IPS DF 6.9 (cell line): ENCODE measurements around the gene COLEC11.
A peak's percentile ranks its signal among the peaks of the same experiment; 100 is the strongest.
"Not testable (repeated sequence)": the region's sequence is repeated elsewhere in the genome, so short reads cannot be mapped to it uniquely, and the experiment has no call there.

Source experiments
- DNase-seq: peaks from one replicate; pipeline ENCODE4 v3.0.0-alpha.2; 2013; ENCODE audit warnings: low read depth, low spot score
- H3K27ac ChIP-seq: one replicate; pipeline ENCODE4 v1.5.1; 2013; ENCODE audit warnings: low read length, control low read depth
- H3K27me3 ChIP-seq: 2 replicates; pipeline ENCODE4 v1.6.1; 2013; ENCODE audit warnings: mild to moderate bottlenecking, low read length; ENCODE audit not compliant: control insufficient read depth, insufficient read depth
- H3K36me3 ChIP-seq: 2 replicates; pipeline ENCODE4 v1.6.1; 2013; ENCODE audit warnings: low read length; ENCODE audit not compliant: control insufficient read depth, insufficient read depth
- H3K4me1 ChIP-seq: 2 replicates; pipeline ENCODE4 v1.6.1; 2013; ENCODE audit warnings: low read length; ENCODE audit not compliant: control insufficient read depth, insufficient read depth
- H3K4me3 ChIP-seq: 2 replicates; pipeline ENCODE4 v1.5.1; 2013; ENCODE audit warnings: mild to moderate bottlenecking, low read length
- H3K9me3 ChIP-seq: 2 replicates; pipeline ENCODE4 v1.6.1; 2013; ENCODE audit warnings: low read length, inconsistent platforms; ENCODE audit not compliant: control insufficient read depth, insufficient read depth
- WGBS: extraction: QIAGEN DNeasy Blood & Tissue Kit; methylation state at CpG from one replicate; pipeline ENCODE4 v1.1.7; 2013; ENCODE audit warnings: mixed read lengths, missing lambda C conversion rate; ENCODE audit not compliant: insufficient read length, insufficient coverage; 5-methylcytosine and 5-hydroxymethylcytosine counted together

COLEC11 gene

DNA sequence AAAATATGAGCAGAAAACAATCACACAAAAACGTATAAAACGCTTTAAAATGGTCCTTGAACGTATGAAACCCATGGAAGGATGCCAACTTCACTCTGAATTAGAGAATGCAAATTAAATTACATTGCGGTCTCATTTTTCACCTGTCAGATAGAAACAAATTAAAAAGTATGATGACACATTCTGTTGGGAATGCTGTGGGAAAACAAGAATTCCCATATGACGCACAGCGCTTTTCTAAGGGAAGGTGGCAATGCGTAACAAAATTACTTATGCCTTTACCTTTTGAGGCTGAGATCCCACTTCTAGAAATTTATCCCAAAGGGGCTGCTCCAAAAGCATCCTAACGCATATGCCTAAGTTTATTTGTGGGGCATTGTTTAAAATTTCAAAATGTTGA is 23.6 kb upstream of the COLEC11 start:
- Histone ChIP-seq H3K27ac (no peak overlapping the region), H3K36me3 (0 out of 2 replicates have a peak, but pooled peaks cover 4% of the 10 kb centered on the region), H3K9me3 (no peaks in the 10 kb centered on the region), H3K4me3 (no peak overlapping the region), H3K27me3 (no peaks in the 10 kb centered on the region), H3K4me1 (no peaks in the 10 kb centered on the region)
- WGBS: no CpG with 5 or more reads among the region's 8 CpGs
- DNase-seq: no peak

- WGBS: no CpG with 5 or more reads among the region's 2 CpGs
- no peak overlapping the region for H3K4me3 ChIP-seq
- H3K27ac ChIP-seq: no peak overlapping the region
- DNase-seq: no peak
- no peaks in the 10 kb centered on the region for H3K4me1 ChIP-seq
- peaks cover 10% of the 10 kb centered on the region; the same call in 1 of the 2 replicates for H3K36me3 ChIP-seq
- no peaks in the 10 kb centered on the region for H3K27me3 ChIP-seq
- no peaks in the 10 kb centered on the region for H3K9me3 ChIP-seq
Measured at GRCh38 chr2:3572620-3573019, 22.3 kb upstream of the COLEC11 start.

GRCh38 chr2:3574155-3574554 is 20.8 kb upstream of the COLEC11 start:
- H3K4me1 ChIP-seq: no peaks in the 10 kb centered on the region
- WGBS: no CpG with 5 or more reads among the region's 11 CpGs
- no peak overlapping the region for H3K27ac ChIP-seq
- no peak overlapping the region for H3K4me3 ChIP-seq
- no peaks in the 10 kb centered on the region for H3K27me3 ChIP-seq
- H3K9me3 ChIP-seq: no peaks in the 10 kb centered on the region
- no peak for DNase-seq
- peaks cover 20% of the 10 kb centered on the region; the same call in 1 of the 2 replicates for H3K36me3 ChIP-seq

DNA sequence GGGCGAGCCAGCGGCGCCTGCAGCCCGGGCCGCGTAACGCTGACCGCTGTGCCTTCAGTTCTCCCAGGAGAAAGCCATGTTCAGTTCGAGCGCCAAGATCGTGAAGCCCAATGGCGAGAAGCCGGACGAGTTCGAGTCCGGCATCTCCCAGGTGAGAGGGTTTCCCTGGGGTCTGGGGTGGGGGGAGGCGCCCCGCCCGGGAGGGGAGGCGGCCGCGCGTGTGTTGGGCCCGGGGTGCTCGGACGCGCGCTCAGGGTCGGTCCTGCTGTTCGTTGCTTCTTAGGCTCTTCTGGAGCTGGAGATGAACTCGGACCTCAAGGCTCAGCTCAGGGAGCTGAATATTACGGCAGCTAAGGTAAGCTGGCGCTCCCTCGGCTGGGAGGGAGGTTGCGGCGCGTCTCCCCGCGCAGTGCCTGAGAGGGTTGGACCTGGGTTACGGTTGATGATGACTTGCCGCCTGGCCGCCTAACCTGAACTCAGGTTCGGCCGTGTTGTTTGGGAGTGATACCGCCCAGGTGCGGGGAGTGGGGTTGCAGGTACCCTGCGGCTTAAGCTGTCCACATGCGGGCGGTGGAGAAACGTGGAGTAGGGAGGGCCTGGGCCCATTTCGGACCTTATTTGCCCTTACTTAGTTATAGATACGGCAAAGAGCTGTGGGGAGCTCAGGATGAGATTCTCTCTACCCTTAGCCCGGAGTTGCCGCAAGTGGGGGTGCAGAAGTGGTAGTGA is 19.2 kb upstream of the COLEC11 start:
- no peaks in the 10 kb centered on the region for H3K4me1 ChIP-seq
- no CpG with 5 or more reads among the region's 54 CpGs for WGBS
- no peak for DNase-seq
- peaks cover 31% of the 10 kb centered on the region for H3K36me3 ChIP-seq
- peak overlapping the region; percentile 78 for H3K4me3 ChIP-seq
- H3K27ac ChIP-seq: no peak overlapping the region
- H3K9me3 ChIP-seq: no peaks in the 10 kb centered on the region
- H3K27me3 ChIP-seq: no peaks in the 10 kb centered on the region

- H3K9me3 ChIP-seq, H3K27me3 ChIP-seq, DNase-seq, H3K4me1 ChIP-seq, H3K27ac ChIP-seq: not testable (repeated sequence)
- H3K4me3 ChIP-seq: peak overlapping the region; percentile 78
- no CpG with 5 or more reads among the region's 10 CpGs for WGBS
- peaks cover 35% of the 10 kb centered on the region for H3K36me3 ChIP-seq
Measured at GRCh38 chr2:3576263-3576630, 18.7 kb upstream of the COLEC11 start.

DNA sequence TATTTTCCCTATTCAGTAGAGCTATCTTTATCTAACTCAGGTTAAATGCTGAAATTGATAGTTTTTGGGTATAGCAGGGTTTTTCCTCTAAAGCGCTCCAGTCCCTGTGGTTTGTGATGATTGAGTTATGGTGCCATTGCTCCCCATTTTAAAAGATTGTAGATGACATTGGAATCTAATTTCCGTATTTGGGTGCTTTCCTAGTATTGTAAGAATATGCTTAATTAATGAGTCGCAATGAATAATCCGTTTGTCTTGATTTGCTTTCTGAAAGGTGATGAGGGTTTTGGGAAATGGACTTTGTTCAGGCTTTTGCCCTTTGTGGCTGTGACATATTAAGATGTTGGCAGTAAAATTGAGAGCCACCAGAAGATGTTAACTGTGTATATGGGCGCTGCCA is 15.9 kb upstream of the COLEC11 start:
- Histone ChIP-seq H3K36me3 (peaks cover 43% of the 10 kb centered on the region), H3K4me3 (no peak overlapping the region), H3K4me1 (no peaks in the 10 kb centered on the region), H3K27ac (no peak overlapping the region), H3K27me3 (no peaks in the 10 kb centered on the region), H3K9me3 (no peaks in the 10 kb centered on the region)
- DNase-seq: no peak
- WGBS: no CpG with 5 or more reads among the region's 5 CpGs

GRCh38 chr2:3580449-3580848 is 14.5 kb upstream of the COLEC11 start:
- Histone ChIP-seq H3K36me3 (peaks cover 43% of the 10 kb centered on the region), H3K4me3 (no peak overlapping the region), H3K9me3 (no peaks in the 10 kb centered on the region), H3K4me1 (no peaks in the 10 kb centered on the region), H3K27me3 (no peaks in the 10 kb centered on the region), H3K27ac (no peak overlapping the region)
- no peak for DNase-seq
- no CpG with 5 or more reads among the region's 5 CpGs for WGBS

GRCh38 chr2:3581367-3582262 is 13.3 kb upstream of the COLEC11 start:
- Histone ChIP-seq H3K27ac (no peak overlapping the region), H3K27me3 (no peaks in the 10 kb centered on the region), H3K36me3 (peaks cover 37% of the 10 kb centered on the region), H3K4me1 (no peaks in the 10 kb centered on the region), H3K9me3 (no peaks in the 10 kb centered on the region), H3K4me3 (no peak overlapping the region)
- WGBS: no CpG with 5 or more reads among the region's 13 CpGs
- DNase-seq: no peak

GRCh38 chr2:3584076-3584475 is 10.8 kb upstream of the COLEC11 start:
- Histone ChIP-seq H3K4me1 (no peaks in the 10 kb centered on the region), H3K27me3 (no peaks in the 10 kb centered on the region), H3K9me3 (no peaks in the 10 kb centered on the region), H3K27ac (no peak overlapping the region), H3K4me3 (no peak overlapping the region), H3K36me3 (peaks cover 23% of the 10 kb centered on the region)
- no CpG with 5 or more reads among the region's 6 CpGs for WGBS
- DNase-seq: no peak

DNA sequence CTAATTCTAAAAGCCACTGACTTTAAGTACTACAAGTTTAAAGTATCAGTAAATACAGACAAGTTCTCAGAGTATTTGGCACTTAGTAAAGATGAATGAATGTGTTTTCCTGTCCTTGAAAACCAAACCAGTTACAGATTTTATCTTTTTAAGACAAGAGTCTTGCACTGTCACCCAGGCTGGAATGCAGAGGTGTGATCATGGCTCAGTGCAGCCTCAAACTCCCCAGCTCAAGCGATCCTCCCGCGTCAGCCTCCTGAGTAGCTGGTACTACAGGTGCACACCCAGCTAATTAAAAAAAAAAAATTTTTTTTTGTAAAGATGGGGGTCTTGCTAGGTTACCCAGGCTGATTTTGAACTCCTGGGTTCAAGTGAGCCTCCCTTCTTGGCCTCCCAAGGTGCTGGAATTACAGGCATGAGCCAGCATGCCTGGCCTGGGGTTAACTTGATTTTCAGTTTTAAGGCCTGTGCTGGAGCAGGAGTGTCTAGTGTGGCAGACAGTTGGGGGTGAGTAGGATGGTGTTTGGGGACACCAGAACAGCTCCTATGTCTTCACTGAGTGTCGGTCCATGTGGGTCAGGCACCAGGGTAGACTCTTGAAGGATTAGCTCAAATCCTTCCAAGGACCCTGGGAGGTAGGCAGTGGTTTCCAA is 10.2 kb upstream of the COLEC11 start:
- H3K27ac ChIP-seq: no peak overlapping the region
- DNase-seq: no peak
- H3K36me3 ChIP-seq: peaks cover 19% of the 10 kb centered on the region
- no peaks in the 10 kb centered on the region for H3K9me3 ChIP-seq
- no CpG with 5 or more reads among the region's 4 CpGs for WGBS
- no peaks in the 10 kb centered on the region for H3K4me1 ChIP-seq
- H3K27me3 ChIP-seq: no peaks in the 10 kb centered on the region
- no peak overlapping the region for H3K4me3 ChIP-seq
